K562 (cell line): Measurements from ENCODE around the gene MYO3B. TPM values are rescaled to one million over a fixed set of nuclear protein-coding genes. Genes with fewer than 3 reads are reported as not detected.

ENCODE experiments used
- ATAC-seq: fragments of 200-7000 bp; cut with Tn5 transposase; 3 replicates; pipeline ENCODE4 v1.9.1; 2020; ENCODE audit warnings: moderate library complexity
- BruUV-seq: library from RNA; stranded (reverse); fragments of 400-500 nt; replicated peaks from 2 replicates; lab custom pipeline; 2021; lab: Mats Ljungman, UMichigan
- CTCF ChIA-PET: fragments of 300-600 bp; formaldehyde crosslinking; extraction: SDS; loops from one replicate; lab custom pipeline; 2021; ENCODE audit warnings: low intra/inter-chr PET ratio; lab: Yijun Ruan, JAX
- POLR2A ChIA-PET: fragments of 300-600, 350-650 bp; sonication (Branson Sonifier 250); formaldehyde crosslinking; extraction: SDS; loops from one replicate; lab custom pipeline; 2021; ENCODE audit warnings: antibody characterized with exemption, inconsistent platforms; lab: Yijun Ruan, JAX
- DNase-seq, 4 experiments: peaks; one replicate each; pipeline versions ENCODE4 v3.0.0 to v3.0.0-alpha.2; 2011 to 2018; ENCODE audit warnings: low spot score in 3 of 4, mixed read lengths in 3 of 4; ENCODE audit errors: extremely low read depth in 1 of 4
- FAIRE-seq: peaks from 2 replicates; lab custom pipeline; 2011; peaks lifted over from hg19 to GRCh38; lab: Jason Lieb, UNC
- H2AFZ ChIP-seq: 2 replicates; pipeline ENCODE4 v1.6.0; 2011; ENCODE audit warnings: low read depth, low read length, control low read depth, inconsistent platforms
- H3K27ac ChIP-seq: fragments of 200-600 bp; 3 replicates; pipeline ENCODE4 v1.8.0; 2011; ENCODE audit warnings: low read depth, mild to moderate bottlenecking, control low read depth, inconsistent platforms, low read length, moderate library complexity, mixed read lengths; ENCODE audit errors: extremely low read depth
- H3K27me3 ChIP-seq, 2 experiments: fragments of 300-600 bp in 1 of 2; 2 replicates in 1 of 2; 3 replicates in 1 of 2; pipeline versions ENCODE4 v1.6.0 to v1.8.0; 2011; ENCODE audit warnings: inconsistent platforms in 2 of 2, low read length in 2 of 2, mild to moderate bottlenecking in 1 of 2, mixed read lengths in 1 of 2, moderate library complexity in 1 of 2; ENCODE audit not compliant: control insufficient read depth in 2 of 2, insufficient read depth in 2 of 2
- H3K36me3 ChIP-seq: fragments of 300-600 bp; 3 replicates; pipeline ENCODE4 v1.8.0; 2011; ENCODE audit warnings: mild to moderate bottlenecking, low read length, inconsistent platforms; ENCODE audit not compliant: control insufficient read depth, insufficient read depth
- H3K4me1 ChIP-seq, 2 experiments: fragments of 200-600 bp in 1 of 2; replicated peaks in 1 of 2; 2 replicates in 1 of 2; 3 replicates in 1 of 2; pipeline versions ENCODE4 v1.5.1 to v1.8.0; 2011; ENCODE audit warnings: inconsistent platforms in 2 of 2, low read length in 2 of 2, mild to moderate bottlenecking in 1 of 2, mixed read lengths in 1 of 2, moderate library complexity in 1 of 2; ENCODE audit not compliant: control insufficient read depth in 2 of 2, insufficient read depth in 2 of 2
- H3K4me2 ChIP-seq: 2 replicates; pipeline ENCODE4 v1.6.1; 2011; ENCODE audit warnings: low read length, control low read depth, inconsistent platforms, mixed read lengths; ENCODE audit not compliant: insufficient read depth
- H3K4me3 ChIP-seq: fragments of 200-600 bp; sonication (generic), shearing (Covaris generic); 2 replicates; pipeline ENCODE4 v1.5.1; 2016; ENCODE audit warnings: control low read depth, inconsistent platforms
- H3K79me2 ChIP-seq: fragments of 200-600 bp; 3 replicates; pipeline ENCODE4 v1.8.0; 2011; ENCODE audit warnings: low read length, inconsistent platforms; ENCODE audit not compliant: control insufficient read depth, insufficient read depth
- H3K9ac ChIP-seq, 2 experiments: 2 replicates each; pipeline versions ENCODE4 v1.6.0 to v1.6.1; 2011; ENCODE audit warnings: low read depth in 2 of 2, low read length in 2 of 2, control low read depth in 1 of 2, inconsistent platforms in 1 of 2, mild to moderate bottlenecking in 1 of 2, mixed read lengths in 1 of 2; ENCODE audit not compliant: insufficient read depth in 1 of 2
- H3K9me1 ChIP-seq: one replicate; pipeline ENCODE4 v1.6.0; 2011; ENCODE audit warnings: inconsistent platforms, mild to moderate bottlenecking, low read length, moderate library complexity; ENCODE audit not compliant: control insufficient read depth, insufficient read depth
- H3K9me3 ChIP-seq: replicated peaks from 2 replicates; pipeline ENCODE4 v1.5.1; 2011; ENCODE audit warnings: low read depth, low read length, inconsistent platforms; ENCODE audit not compliant: control insufficient read depth, insufficient read depth
- H4K20me1 ChIP-seq: replicated peaks from 2 replicates; pipeline ENCODE4 v1.6.1; 2011; ENCODE audit warnings: low read length, inconsistent platforms, mixed read lengths; ENCODE audit not compliant: control insufficient read depth, insufficient read depth
- BCL6 ChIP-seq: fragments of 250-450 bp; sonication (Bioruptor Pico); IDR thresholded peaks from 2 replicates; pipeline ENCODE4 v1.4.0; 2020
- CC2D1A ChIP-seq: fragments of 450-650 bp; IDR thresholded peaks from 2 replicates; pipeline ENCODE4 v1.6.1; 2017; ENCODE audit warnings: mild to moderate bottlenecking
- FOXA1 ChIP-seq: fragments of 450-650 bp; IDR thresholded peaks from 2 replicates; pipeline ENCODE4 v1.6.1; 2016; ENCODE audit warnings: mild to moderate bottlenecking, borderline replicate concordance
- NCOA6 ChIP-seq: fragments of 450-650 bp; IDR thresholded peaks from 2 replicates; pipeline ENCODE4 v1.6.1; 2017; ENCODE audit warnings: mild to moderate bottlenecking
- PML ChIP-seq: IDR thresholded peaks from 2 replicates; pipeline ENCODE4 v1.6.1; 2012; ENCODE audit warnings: low read length, inconsistent platforms
- POLR2AphosphoS5 ChIP-seq: IDR thresholded peaks from 2 replicates; pipeline ENCODE4 v1.6.1; 2011; ENCODE audit warnings: mild to moderate bottlenecking, low read depth, low read length, moderate library complexity; ENCODE audit not compliant: control insufficient read depth, insufficient read depth
- RBM25 ChIP-seq: fragments of 200-400 bp; formaldehyde crosslinking; IDR thresholded peaks from 2 replicates; pipeline ENCODE4 v1.6.1; 2018; ENCODE audit warnings: low read length, low read depth, moderate library complexity; ENCODE audit not compliant: severe bottlenecking
- SAFB2 ChIP-seq: fragments of 200-400 bp; formaldehyde crosslinking; IDR thresholded peaks from 2 replicates; pipeline ENCODE4 v1.6.1; 2018; ENCODE audit warnings: borderline replicate concordance, low read length, low read depth, moderate library complexity; ENCODE audit not compliant: severe bottlenecking
- SP1 ChIP-seq: sonication (generic); formaldehyde crosslinking; IDR thresholded peaks from 2 replicates; pipeline ENCODE4 v1.8.1; 2022; ENCODE audit warnings: mild to moderate bottlenecking, missing genetic modification reagents
- TOE1 ChIP-seq, 2 experiments: fragments of 450-650 bp in 1 of 2; sonication (generic) in 1 of 2; formaldehyde crosslinking in 1 of 2; IDR thresholded peaks; 2 replicates each; pipeline versions ENCODE4 v1.7.1 to v1.8.0; 2016 to 2022; ENCODE audit warnings: borderline replicate concordance in 2 of 2, mild to moderate bottlenecking in 2 of 2, antibody characterized with exemption in 1 of 2, inconsistent platforms in 1 of 2, low read depth in 1 of 2, missing genetic modification reagents in 1 of 2, moderate library complexity in 1 of 2
- ZC3H4 ChIP-seq: sonication (generic); formaldehyde crosslinking; IDR thresholded peaks from 2 replicates; pipeline ENCODE4 v1.9.0; 2021; ENCODE audit warnings: missing genetic modification reagents, borderline replicate concordance
- ZFP30 ChIP-seq: fragments of 250-450 bp; sonication (Bioruptor Pico); IDR thresholded peaks from 2 replicates; pipeline ENCODE4 v1.8.0; 2022; ENCODE audit warnings: moderate library complexity, mild to moderate bottlenecking, inconsistent platforms, borderline replicate concordance
- ZNF184 ChIP-seq: sonication (generic); formaldehyde crosslinking; IDR thresholded peaks from 2 replicates; pipeline ENCODE4 v1.5.0; 2020; ENCODE audit warnings: missing genetic modification reagents
- ZNF274 ChIP-seq: IDR thresholded peaks from 2 replicates; pipeline ENCODE4 v1.6.1; 2011; ENCODE audit warnings: low read depth, mild to moderate bottlenecking, low read length, moderate library complexity, borderline replicate concordance
- ZNF445 ChIP-seq: fragments of 250-450 bp; sonication (Bioruptor Pico); IDR thresholded peaks from 2 replicates; pipeline ENCODE4 v1.4.0; 2020; ENCODE audit warnings: low read depth, mild to moderate bottlenecking, moderate library complexity
- ZNF583 ChIP-seq: fragments of 250-450 bp; sonication (Bioruptor Pico); IDR thresholded peaks from 2 replicates; pipeline ENCODE4 v1.4.0; 2020
- WGBS: fragments of 100-300 bp; shearing (Covaris generic); methylation state at CpG from one replicate; pipeline ENCODE4 v1.1.6; 2016; ENCODE audit warnings: low coverage, mixed read lengths; ENCODE audit not compliant: insufficient coverage; ENCODE audit errors: missing lambda C conversion rate; 5-methylcytosine and 5-hydroxymethylcytosine counted together
- in situ Hi-C: fragments of 300-500 bp; cut with MboI; formaldehyde crosslinking; loops from 4 replicates; pipeline ENCODE4 v1.15.0; 2018; ENCODE audit warnings: inconsistent platforms, mixed read lengths
- intact Hi-C: fragments of 100-400 bp; cut with micrococcal nuclease; formaldehyde crosslinking; loops from 2 replicates; pipeline ENCODE4 v1.14.2; 2022
- polyA plus RNA-seq, 8 experiments: library from polyadenylated mRNA; depleted of rRNA in 4 of 8; stranded (reverse) in 5 of 8; unstranded in 3 of 8; fragments of >200 nt; fragmentation: Nextera tagmentation in 2 of 8; fragmentation: Illumina TruSeq in 1 of 8; extraction: Ambion mirVana in 2 of 8; extraction: Trizol in 1 of 8; gene quantifications; 2 replicates each; pipeline versions ENCODE4 v1.2.1 to v1.2.3, GENCODE V29; 2011 to 2014; ENCODE audit warnings: inconsistent platforms in 1 of 8, missing spikeins in 1 of 8
- total RNA-seq, 7 experiments: library from RNA; depleted of rRNA in 6 of 7; stranded (reverse); fragments of >200 nt in 6 of 7; fragmentation: Illumina TruSeq in 2 of 7; extraction: Trizol in 2 of 7; gene quantifications; 2 replicates each; pipeline versions ENCODE4 v1.2.1 to v1.2.3, GENCODE V29; 2011 to 2021; ENCODE audit warnings: low replicate concordance in 1 of 7
- TF ChIP-seq, protein P1 (sequence below): fragments of 450-650 bp; formaldehyde crosslinking; IDR thresholded peaks from 2 replicates; pipeline ENCODE4 v1.4.0; 2020; ENCODE audit warnings: mild to moderate bottlenecking, moderate library complexity

Gene MYO3B
- total and polyA plus RNA-seq, 9 of the 15 experiments (the other 6 are each of a cell fraction or from before 2014, with no cell fraction given) = 2.7 to 6.5 (median 3.6) TPM

DNA sequence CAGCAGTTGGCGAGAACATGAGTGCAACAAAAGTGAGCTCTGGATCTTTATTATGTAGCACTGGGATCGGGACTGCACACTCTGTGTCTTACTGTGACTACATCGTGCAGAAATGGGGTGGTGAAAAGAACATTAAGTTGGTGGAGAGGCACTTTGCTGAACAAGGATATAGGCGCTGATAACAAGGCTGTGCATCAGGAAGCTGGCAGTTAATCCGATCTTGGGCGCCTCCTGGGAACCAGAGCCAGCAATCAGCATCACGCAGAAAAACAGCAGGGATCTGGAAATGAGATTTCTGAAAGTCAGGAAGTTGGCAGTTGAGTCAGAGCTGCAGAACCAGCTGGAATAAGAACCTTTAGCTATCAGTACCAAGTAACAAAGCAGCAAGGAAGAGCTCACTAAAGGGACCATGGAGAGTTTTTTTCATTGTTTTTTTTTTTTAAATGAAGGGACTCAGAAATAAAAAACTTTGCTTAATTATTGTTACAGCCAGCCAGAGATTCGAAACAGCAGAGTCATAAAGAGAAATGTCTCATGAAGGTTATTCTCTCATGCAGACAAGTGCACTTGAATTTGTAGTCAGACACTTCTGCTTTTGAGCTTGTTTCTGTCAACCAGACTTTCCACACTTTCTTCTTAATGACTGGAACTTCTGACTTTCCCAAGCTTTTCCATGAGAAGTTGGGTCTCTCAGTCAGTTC, 22.8 kb upstream of the MYO3B start:
- Histone ChIP-seq H3K4me2 (peak overlapping the region; percentile 67; the same call in 1 of the 2 replicates), H2AFZ (peak overlapping the region; percentile 83), H4K20me1 (no peaks in the 10 kb centered on the region), H3K27ac (peak overlapping the region; percentile 29; the same call in 1 of the 3 replicates), H3K9me1 (no peaks in the 10 kb centered on the region), H3K27me3 (no peaks in the 10 kb centered on the region), H3K9ac (no peak overlapping the region; a peak in 1 of 4 replicates), H3K36me3 (no peaks in the 10 kb centered on the region), H3K4me3 (no peak overlapping the region), H3K4me1 (peaks cover 14 to 28% of the 10 kb centered on the region in 2 experiments), H3K79me2 (no peaks in the 10 kb centered on the region), H3K9me3 (no peaks in the 10 kb centered on the region)
- POLR2A ChIA-PET = interaction anchor here (0.5 to 2.7 kb wide), 14 partner anchors 8 to 774 kb away, joined by 3 to 23 read pairs (median 5); partner anchors contain the start of gene GORASP2
- 12% methylated on average over 8 of the region's 8 CpGs for WGBS
- intact Hi-C loops (loop anchor here (10.0 kb wide), 1 partner anchor 220 kb away; no protein-coding TSS in a partner anchor), in situ Hi-C loops (no loop called here)
- DNase-seq (peak; percentile 61 to 78 (median 64)), ATAC-seq (peak; percentile 62), FAIRE-seq (peak; percentile 78)
- CTCF ChIA-PET = no interaction called here
- no TSS peak for BruUV-seq
- no peak for TF ChIP-seq ZFP30
- TF ChIP-seq POLR2AphosphoS5 = peak; percentile 61
- TF ChIP-seq RBM25 = no peak
- TF ChIP-seq TOE1 (IDR thresholded peaks at IDR 0.05; ENCODE audit: borderline replicate concordance) = no peak
- TF ChIP-seq TOE1 (CRISPR knock-in tag; IDR thresholded peaks at IDR 0.05; ENCODE audit: borderline replicate concordance, low read depth) = no peak
- TF ChIP-seq CC2D1A = 0 out of 2 replicates have a peak, but pooled peaks have one; percentile 28
- no peak for TF ChIP-seq ZC3H4 (CRISPR knock-in tag)
- TF ChIP-seq SAFB2 = no peak
- TF ChIP-seq ZNF445 = no peak
- TF ChIP-seq ZNF274 = no peak
- no peak for TF ChIP-seq PML
- TF ChIP-seq FOXA1 = no peak
- no peak for TF ChIP-seq ZNF583 (CRISPR knock-in tag)
- no peak for TF ChIP-seq NCOA6
- no peak for TF ChIP-seq SP1 (CRISPR knock-in tag)
- TF ChIP-seq BCL6 (CRISPR knock-in tag) = no peak
- no peak for TF ChIP-seq ZNF184 (CRISPR knock-in tag)
- TF ChIP-seq, protein P1, sequence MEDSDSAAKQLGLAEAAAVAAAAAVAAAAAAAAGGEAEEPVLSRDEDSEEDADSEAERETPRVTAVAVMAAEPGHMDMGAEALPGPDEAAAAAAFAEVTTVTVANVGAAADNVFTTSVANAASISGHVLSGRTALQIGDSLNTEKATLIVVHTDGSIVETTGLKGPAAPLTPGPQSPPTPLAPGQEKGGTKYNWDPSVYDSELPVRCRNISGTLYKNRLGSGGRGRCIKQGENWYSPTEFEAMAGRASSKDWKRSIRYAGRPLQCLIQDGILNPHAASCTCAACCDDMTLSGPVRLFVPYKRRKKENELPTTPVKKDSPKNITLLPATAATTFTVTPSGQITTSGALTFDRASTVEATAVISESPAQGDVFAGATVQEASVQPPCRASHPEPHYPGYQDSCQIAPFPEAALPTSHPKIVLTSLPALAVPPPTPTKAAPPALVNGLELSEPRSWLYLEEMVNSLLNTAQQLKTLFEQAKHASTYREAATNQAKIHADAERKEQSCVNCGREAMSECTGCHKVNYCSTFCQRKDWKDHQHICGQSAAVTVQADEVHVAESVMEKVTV (CRISPR knock-in tag) = no peak
